ENCODE data around the gene LRRC14B. TPM values are rescaled to one million over a fixed set of nuclear protein-coding genes. Genes with fewer than 3 reads are reported as not detected.
A peak's percentile ranks its signal among the peaks of the same experiment; 100 is the strongest.

LRRC14B gene
- polyA plus RNA-seq, 3 donors, result not detected

GRCh38 chr5:199197-199949 is 8.1 kb downstream of the LRRC14B start:
- Histone ChIP-seq H3K27ac (ENCODE audit: low read depth in 1 of 2, low read length in 2 of 2) (no peak overlapping the region), H4K20me1 (ENCODE audit: insufficient read depth, low read length) (no peaks in the 10 kb centered on the region), H3K36me3 (replicated peaks in 1 of 2; ENCODE audit: control insufficient read depth in 1 of 2, insufficient read depth in 2 of 2, low read length in 2 of 2) (peaks cover 10 to 12% of the 10 kb centered on the region in 2 donors), H3K9me3 (replicated peaks in 1 of 2; ENCODE audit: control insufficient read depth in 1 of 2, insufficient read depth in 1 of 2, low read length in 2 of 2) (no peaks in the 10 kb centered on the region), H2AFZ (ENCODE audit: insufficient read depth, low read depth, low read length, poor library complexity, severe bottlenecking) (no peak overlapping the region), H3K4me1 (ENCODE audit: control insufficient read depth in 1 of 2, insufficient read depth in 2 of 2, low read length in 2 of 2) (no peaks in the 10 kb centered on the region), H3K9ac (ENCODE audit: insufficient read depth, low read length, poor library complexity, severe bottlenecking) (no peak overlapping the region), H3K4me2 (replicated peaks; ENCODE audit: extremely low read depth, low read length, poor library complexity, severe bottlenecking) (no peak overlapping the region), H3K27me3 (ENCODE audit: control insufficient read depth in 2 of 2, insufficient read depth in 2 of 2, low read length in 2 of 2) (no peaks in the 10 kb centered on the region), H3K79me2 (ENCODE audit: insufficient read depth, low read length) (no peaks in the 10 kb centered on the region), H3K4me3 (replicated peaks in 1 of 3; ENCODE audit: low read depth in 2 of 3, low read length in 3 of 3) (no peak overlapping the region)
- intact Hi-C loops (cut with micrococcal nuclease), result no loop called here
- H3K27me3 Mint-ChIP-seq (ENCODE audit: low read depth in 3 of 3), result peaks cover 0 to 2% (median 2%) of the 10 kb centered on the region in 3 donors
- H3K4me1 Mint-ChIP-seq, result no peaks in the 10 kb centered on the region
- H3K9me3 Mint-ChIP-seq, result no peaks in the 10 kb centered on the region
- H3K4me3 Mint-ChIP-seq, result no peak overlapping the region
- H3K27ac Mint-ChIP-seq, result no peak overlapping the region
- 95% methylated on average over 14 of the region's 16 CpGs for WGBS (ENCODE audit: insufficient coverage)
- TF ChIP-seq, protein P1, sequence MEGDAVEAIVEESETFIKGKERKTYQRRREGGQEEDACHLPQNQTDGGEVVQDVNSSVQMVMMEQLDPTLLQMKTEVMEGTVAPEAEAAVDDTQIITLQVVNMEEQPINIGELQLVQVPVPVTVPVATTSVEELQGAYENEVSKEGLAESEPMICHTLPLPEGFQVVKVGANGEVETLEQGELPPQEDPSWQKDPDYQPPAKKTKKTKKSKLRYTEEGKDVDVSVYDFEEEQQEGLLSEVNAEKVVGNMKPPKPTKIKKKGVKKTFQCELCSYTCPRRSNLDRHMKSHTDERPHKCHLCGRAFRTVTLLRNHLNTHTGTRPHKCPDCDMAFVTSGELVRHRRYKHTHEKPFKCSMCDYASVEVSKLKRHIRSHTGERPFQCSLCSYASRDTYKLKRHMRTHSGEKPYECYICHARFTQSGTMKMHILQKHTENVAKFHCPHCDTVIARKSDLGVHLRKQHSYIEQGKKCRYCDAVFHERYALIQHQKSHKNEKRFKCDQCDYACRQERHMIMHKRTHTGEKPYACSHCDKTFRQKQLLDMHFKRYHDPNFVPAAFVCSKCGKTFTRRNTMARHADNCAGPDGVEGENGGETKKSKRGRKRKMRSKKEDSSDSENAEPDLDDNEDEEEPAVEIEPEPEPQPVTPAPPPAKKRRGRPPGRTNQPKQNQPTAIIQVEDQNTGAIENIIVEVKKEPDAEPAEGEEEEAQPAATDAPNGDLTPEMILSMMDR (IDR thresholded peaks at IDR 0.05), result no peak
- peaks cover 9 to 13% of the 10 kb centered on the region in 2 donors for H3K36me3 Mint-ChIP-seq
- no peak for DNase-seq

DNA sequence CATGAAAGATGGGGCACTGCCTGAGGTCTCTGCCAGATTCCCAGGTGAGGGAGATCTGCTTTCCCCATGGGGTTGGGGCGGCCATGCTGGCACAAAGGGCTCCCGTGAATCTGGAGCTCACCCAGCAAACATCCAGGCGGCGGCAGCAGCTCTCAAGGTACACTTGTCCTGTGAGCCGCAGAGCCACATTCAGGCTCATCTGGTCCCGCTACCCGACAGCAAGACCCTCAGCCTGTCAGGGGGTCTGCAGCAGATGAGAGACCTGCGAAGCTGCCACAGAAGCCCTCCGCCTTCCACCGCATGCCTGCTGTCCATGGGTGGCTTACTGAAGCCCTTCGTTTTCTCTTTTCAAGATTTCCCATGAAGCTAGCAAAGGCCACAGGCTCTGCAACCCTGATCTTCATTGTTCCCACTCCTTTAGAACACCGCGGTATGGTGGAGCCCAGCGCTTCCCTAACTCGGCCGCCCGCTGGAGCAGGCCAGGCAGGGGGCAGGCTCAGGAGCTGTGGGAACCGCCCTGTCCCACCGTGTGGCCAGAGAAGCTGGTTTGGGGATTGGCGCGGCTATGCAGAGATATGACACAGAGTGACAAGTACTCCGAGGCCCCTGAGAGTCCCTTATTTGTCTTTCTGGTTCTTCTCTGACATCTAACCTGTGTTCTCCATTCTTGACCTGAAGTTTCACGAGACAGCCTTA is 8.8 kb downstream of the LRRC14B start:
- peaks cover 0 to 2% (median 0%) of the 10 kb centered on the region in 3 donors for H3K27me3 Mint-ChIP-seq (ENCODE audit: low read depth in 3 of 3)
- Histone ChIP-seq H3K4me1 (ENCODE audit: control insufficient read depth in 1 of 2, insufficient read depth in 2 of 2, low read length in 2 of 2) (no peaks in the 10 kb centered on the region), H3K79me2 (ENCODE audit: insufficient read depth, low read length) (no peaks in the 10 kb centered on the region), H3K9ac (ENCODE audit: insufficient read depth, low read length, poor library complexity, severe bottlenecking) (no peak overlapping the region), H3K27me3 (ENCODE audit: control insufficient read depth in 2 of 2, insufficient read depth in 2 of 2, low read length in 2 of 2) (no peaks in the 10 kb centered on the region), H4K20me1 (ENCODE audit: insufficient read depth, low read length) (no peaks in the 10 kb centered on the region), H3K36me3 (replicated peaks in 1 of 2; ENCODE audit: control insufficient read depth in 1 of 2, insufficient read depth in 2 of 2, low read length in 2 of 2) (peaks cover 16 to 19% of the 10 kb centered on the region in 2 donors), H3K4me3 (replicated peaks in 1 of 3; ENCODE audit: low read depth in 2 of 3, low read length in 3 of 3) (no peak overlapping the region), H3K9me3 (replicated peaks in 1 of 2; ENCODE audit: control insufficient read depth in 1 of 2, insufficient read depth in 1 of 2, low read length in 2 of 2) (no peaks in the 10 kb centered on the region), H2AFZ (ENCODE audit: insufficient read depth, low read depth, low read length, poor library complexity, severe bottlenecking) (no peak overlapping the region), H3K27ac (ENCODE audit: low read depth in 1 of 2, low read length in 2 of 2) (no peak overlapping the region), H3K4me2 (replicated peaks; ENCODE audit: extremely low read depth, low read length, poor library complexity, severe bottlenecking) (no peak overlapping the region)
- whole genome bisulfite sequencing (ENCODE audit: insufficient coverage), result 93% methylated on average over 21 of the region's 23 CpGs
- H3K4me3 Mint-ChIP-seq, result no peak overlapping the region
- H3K9me3 Mint-ChIP-seq, result no peaks in the 10 kb centered on the region
- intact Hi-C loops (cut with micrococcal nuclease), result no loop called here
- peak overlapping the region in 1 of 7 donors; percentile 32 for H3K27ac Mint-ChIP-seq
- DNase-seq, result no peak
- TF ChIP-seq, protein P1 (IDR thresholded peaks at IDR 0.05), result no peak
- H3K36me3 Mint-ChIP-seq, result peaks cover 16 to 19% of the 10 kb centered on the region in 2 donors
- no peaks in the 10 kb centered on the region for H3K4me1 Mint-ChIP-seq

Measured in CD14-positive monocyte (primary cell).